IMR-90 (cell line): Measurements from ENCODE around the gene KCNJ1. TPM values are rescaled to one million over a fixed set of nuclear protein-coding genes. Genes with fewer than 3 reads are reported as not detected.

Experiments used
- ATAC-seq: fragments of 200-7000 bp; cut with Tn5 transposase; 2 replicates; pipeline ENCODE4 v1.9.1; 2020; ENCODE audit warnings: low read depth, mild to moderate bottlenecking, moderate library complexity
- BruUV-seq: library from RNA; stranded (reverse); fragments of 400-500 nt; replicated peaks from 2 replicates; lab custom pipeline; 2021; lab: Mats Ljungman, UMichigan
- CTCF ChIA-PET: fragments of 300-600 bp; formaldehyde crosslinking; extraction: SDS; loops from one replicate; lab custom pipeline; 2021; ENCODE audit warnings: antibody characterized with exemption; lab: Yijun Ruan, JAX
- POLR2A ChIA-PET: fragments of 300-600 bp; sonication (Branson Sonifier 250); formaldehyde crosslinking; loops from one replicate; lab custom pipeline; 2022; ENCODE audit warnings: antibody characterized with exemption; ENCODE audit not compliant: unreplicated experiment; lab: Charles Lee
- DNase-seq: peaks from one replicate; pipeline ENCODE4 v3.0.0; 2013
- H2AFZ ChIP-seq: replicated peaks from 2 replicates; pipeline ENCODE3; 2013; ENCODE audit warnings: low read length, mild to moderate bottlenecking; ENCODE audit not compliant: poor library complexity
- H2AK5ac ChIP-seq: 2 replicates; pipeline ENCODE4 v1.6.1; 2013; ENCODE audit warnings: low read depth, low read length, inconsistent platforms
- H2AK9ac ChIP-seq: replicated peaks from 2 replicates; pipeline ENCODE3; 2013; ENCODE audit warnings: mild to moderate bottlenecking, low read depth, low read length, moderate library complexity; ENCODE audit not compliant: poor library complexity
- H2BK120ac ChIP-seq: 2 replicates; pipeline ENCODE4 v1.6.1; 2013; ENCODE audit warnings: low read depth, low read length, inconsistent platforms
- H2BK15ac ChIP-seq: 3 replicates; pipeline ENCODE4 v1.6.1; 2013; ENCODE audit warnings: low read depth, low read length, inconsistent platforms
- H2BK20ac ChIP-seq: 2 replicates; pipeline ENCODE4 v1.6.1; 2013; ENCODE audit warnings: low read depth, mild to moderate bottlenecking, inconsistent platforms, low read length, moderate library complexity
- H2BK5ac ChIP-seq: 2 replicates; pipeline ENCODE4 v1.6.1; 2013; ENCODE audit warnings: mild to moderate bottlenecking, low read depth, low read length, inconsistent platforms; ENCODE audit not compliant: poor library complexity, severe bottlenecking
- H3K14ac ChIP-seq: replicated peaks from 2 replicates; pipeline ENCODE4 v1.6.1; 2013; ENCODE audit warnings: low read depth, low read length, inconsistent platforms
- H3K18ac ChIP-seq: 2 replicates; pipeline ENCODE4 v1.6.1; 2013; ENCODE audit warnings: low read depth, low read length, control low read depth
- H3K23ac ChIP-seq: 2 replicates; pipeline ENCODE4 v1.6.1; 2013; ENCODE audit warnings: low read depth, low read length, inconsistent platforms
- H3K27ac ChIP-seq: 2 replicates; pipeline ENCODE4 v1.5.1; 2013; ENCODE audit warnings: mild to moderate bottlenecking, control low read depth, low read length; ENCODE audit not compliant: insufficient read depth
- H3K27me3 ChIP-seq: 2 replicates; pipeline ENCODE4 v1.6.1; 2013; ENCODE audit warnings: low read length; ENCODE audit not compliant: control insufficient read depth, insufficient read depth
- H3K36me3 ChIP-seq: 2 replicates; pipeline ENCODE4 v1.6.1; 2013; ENCODE audit warnings: low read length, mixed read lengths; ENCODE audit not compliant: control insufficient read depth, insufficient read depth
- H3K4ac ChIP-seq: 2 replicates; pipeline ENCODE4 v1.6.1; 2013; ENCODE audit warnings: low read depth, low read length, inconsistent platforms
- H3K4me1 ChIP-seq: 2 replicates; pipeline ENCODE4 v1.6.1; 2013; ENCODE audit warnings: low read length, mixed read lengths; ENCODE audit not compliant: control insufficient read depth, insufficient read depth
- H3K4me2 ChIP-seq: 2 replicates; pipeline ENCODE4 v1.6.1; 2013; ENCODE audit warnings: low read depth, mild to moderate bottlenecking, control low read depth, low read length, moderate library complexity
- H3K4me3 ChIP-seq: 2 replicates; pipeline ENCODE4 v1.5.1; 2013; ENCODE audit warnings: low read depth, mild to moderate bottlenecking, control low read depth, low read length, moderate library complexity; ENCODE audit not compliant: insufficient read depth
- H3K56ac ChIP-seq: 2 replicates; pipeline ENCODE4 v1.6.1; 2013; ENCODE audit warnings: low read length, inconsistent platforms; ENCODE audit not compliant: insufficient read depth; ENCODE audit errors: extremely low read depth
- H3K79me1 ChIP-seq, 2 experiments: 2 replicates each; pipeline ENCODE4 v1.6.1; 2013; ENCODE audit warnings: low read length in 2 of 2, inconsistent platforms in 1 of 2, low read depth in 1 of 2
- H3K9ac ChIP-seq: 2 replicates; pipeline ENCODE4 v1.6.1; 2013; ENCODE audit warnings: low read depth, low read length, control low read depth
- H3K9me1 ChIP-seq: 2 replicates; pipeline ENCODE4 v1.6.1; 2013; ENCODE audit warnings: low read length, inconsistent platforms; ENCODE audit not compliant: insufficient read depth
- H3K9me3 ChIP-seq: 2 replicates; pipeline ENCODE4 v1.6.1; 2013; ENCODE audit warnings: low read length; ENCODE audit not compliant: control insufficient read depth, insufficient read depth
- H4K20me1 ChIP-seq: 2 replicates; pipeline ENCODE4 v1.6.1; 2013; ENCODE audit warnings: low read length, inconsistent platforms; ENCODE audit not compliant: insufficient read depth
- H4K5ac ChIP-seq: 2 replicates; pipeline ENCODE4 v1.6.1; 2013; ENCODE audit warnings: mild to moderate bottlenecking, low read depth, low read length, control low read depth
- H4K8ac ChIP-seq, 2 experiments: 2 replicates each; pipeline ENCODE4 v1.6.1; 2013; ENCODE audit warnings: low read depth in 2 of 2, low read length in 2 of 2, control low read depth in 1 of 2, inconsistent platforms in 1 of 2
- H4K91ac ChIP-seq: 2 replicates; pipeline ENCODE4 v1.6.1; 2013; ENCODE audit warnings: low read depth, low read length, inconsistent platforms; ENCODE audit not compliant: insufficient read depth
- BHLHE40 ChIP-seq: fragments of 150-350 bp; IDR thresholded peaks from 2 replicates; pipeline ENCODE4 v1.6.1; 2016; ENCODE audit warnings: mild to moderate bottlenecking, low read depth, low read length
- CEBPB ChIP-seq: IDR thresholded peaks from 2 replicates; pipeline ENCODE4 v1.6.1; 2012; ENCODE audit warnings: low read depth, low read length, improper control_type of control experiment
- CTCF ChIP-seq: conservative IDR thresholded peaks from 2 replicates; pipeline ENCODE4 v1.5.1; 2012; ENCODE audit warnings: mild to moderate bottlenecking, low read depth, low read length, improper control_type of control experiment
- MXI1 ChIP-seq: IDR thresholded peaks from 2 replicates; pipeline ENCODE4 v1.6.1; 2012; ENCODE audit warnings: low read depth, mild to moderate bottlenecking, low read length, moderate library complexity, borderline replicate concordance
- POLR2A ChIP-seq: IDR thresholded peaks from 2 replicates; pipeline ENCODE4 v1.6.1; 2012; ENCODE audit warnings: mild to moderate bottlenecking, low read depth, low read length
- RAD21 ChIP-seq: IDR thresholded peaks from 2 replicates; pipeline ENCODE4 v1.6.1; 2012; ENCODE audit warnings: low read length, improper control_type of control experiment
- RCOR1 ChIP-seq: IDR thresholded peaks from 2 replicates; pipeline ENCODE4 v1.6.1; 2012; ENCODE audit warnings: mild to moderate bottlenecking, low read length, improper control_type of control experiment; ENCODE audit not compliant: insufficient replicate concordance
- RFX5 ChIP-seq: IDR thresholded peaks from 2 replicates; pipeline ENCODE4 v1.8.0; 2012; ENCODE audit warnings: low read depth, mild to moderate bottlenecking, low read length, moderate library complexity
- SMC3 ChIP-seq: fragments of 150-350 bp; IDR thresholded peaks from 2 replicates; pipeline ENCODE4 v1.6.1; 2016; ENCODE audit warnings: low read depth, mild to moderate bottlenecking, antibody characterized with exemption, low read length, moderate library complexity
- WGBS, 2 experiments: methylation state at CpG; one replicate each; pipeline versions ENCODE4 v1.1.5 to v1.1.7; 2013; ENCODE audit warnings: missing lambda C conversion rate in 2 of 2; ENCODE audit not compliant: insufficient read length in 1 of 2; ENCODE audit errors: extremely low coverage in 2 of 2; 5-methylcytosine and 5-hydroxymethylcytosine counted together
- dilution Hi-C: fragments of 300-500 bp; cut with HindIII; formaldehyde crosslinking; loops from one replicate; pipeline ENCODE4 v1.14.3; 2018; ENCODE audit warnings: low sequenced_read_pairs; ENCODE audit not compliant: unreplicated experiment
- in situ Hi-C: fragments of 300-500 bp; cut with MboI; formaldehyde crosslinking; loops from 3 replicates; pipeline ENCODE4 v1.14.3; 2019; ENCODE audit warnings: low sequenced_read_pairs, inconsistent platforms, mixed read lengths
- intact Hi-C: fragments of 100-400 bp; cut with micrococcal nuclease; formaldehyde crosslinking; loops from 2 replicates; pipeline ENCODE4 v1.10.0; 2022
- polyA plus RNA-seq, 3 experiments: library from polyadenylated mRNA; depleted of rRNA; stranded (reverse); fragments of >200 nt; gene quantifications; 2 replicates each; pipeline ENCODE4 v1.2.3, GENCODE V29; 2012; ENCODE audit warnings: low replicate concordance in 1 of 3
- total RNA-seq: library from RNA; depleted of rRNA; stranded (reverse); fragments of >200 nt; gene quantifications from 2 replicates; pipeline ENCODE4 v1.2.3, GENCODE V29; 2012

The KCNJ1 gene
- total and polyA plus RNA-seq, 2 of the 4 experiments (the other 2 are of a cell fraction), result not detected

GRCh38 chr11:128827191-128827893 is 39.8 kb downstream of the KCNJ1 start:
- ATAC-seq (no peak), DNase-seq (no peak)
- Histone ChIP-seq H3K4me2 (no peak overlapping the region), H3K9me1 (no peaks in the 10 kb centered on the region), H3K27me3 (peaks cover under 1% of the 10 kb centered on the region), H2AK5ac (0 out of 2 replicates have a peak overlapping the region, but pooled peaks have one; percentile 9), H4K8ac (no peak overlapping the region), H2BK20ac (no peak overlapping the region), H3K79me1 (no peaks in the 10 kb centered on the region), H4K20me1 (no peaks in the 10 kb centered on the region), H3K4ac (no peak overlapping the region), H2AK9ac (peak overlapping the region; percentile 37), H4K91ac (no peak overlapping the region), H3K4me3 (no peak overlapping the region), H3K4me1 (no peaks in the 10 kb centered on the region), H3K9me3 (peaks cover 2% of the 10 kb centered on the region; the same call in 1 of the 2 replicates), H2BK5ac (no peak overlapping the region), H3K36me3 (no peaks in the 10 kb centered on the region), H2AFZ (peak overlapping the region; percentile 19), H3K23ac (no peak overlapping the region), H3K18ac (no peak overlapping the region), H3K56ac (no peak overlapping the region), H3K14ac (peak overlapping the region; percentile 39; the same call in 1 of the 2 replicates), H4K5ac (no peak overlapping the region), H2BK120ac (no peak overlapping the region), H3K9ac (no peak overlapping the region), H2BK15ac (no peak overlapping the region), H3K27ac (no peak overlapping the region)
- WGBS, 2 experiments, result 83% methylated on average over 1 of the region's 7 CpGs; no CpG with 5 or more reads in 1 of the 2 experiments
- dilution Hi-C loops, result loop anchor here (25.0 kb wide), 1 partner anchor 640 kb away; no protein-coding TSS in a partner anchor
- in situ Hi-C loops, result loop anchor here (5.0 to 10.0 kb wide), 3 partner anchors 195 to 793 kb away; no protein-coding TSS in a partner anchor
- ChIA-PET POLR2A (no interaction called here), CTCF (interaction anchor here (0.9 to 1.9 kb wide), 3 partner anchors 196 to 669 kb away, joined by 6 to 7 read pairs (median 6); no protein-coding TSS in a partner anchor)
- no peak for TF ChIP-seq CEBPB
- no peak for TF ChIP-seq BHLHE40
- TF ChIP-seq RAD21, result no peak
- TF ChIP-seq RFX5, result no peak
- TF ChIP-seq MXI1, result no peak
- no peak for TF ChIP-seq CTCF
- TF ChIP-seq SMC3, result no peak
- no peak for TF ChIP-seq POLR2A
- TF ChIP-seq RCOR1, result no peak
- no TSS peak for BruUV-seq
- intact Hi-C loops, result no loop called here
